Measurements from ENCODE around the gene RAB3GAP2.
"Not testable (repeated sequence)": the region's sequence is repeated elsewhere in the genome, so short reads cannot be mapped to it uniquely, and the experiment has no call there.

RAB3GAP2 gene

DNA sequence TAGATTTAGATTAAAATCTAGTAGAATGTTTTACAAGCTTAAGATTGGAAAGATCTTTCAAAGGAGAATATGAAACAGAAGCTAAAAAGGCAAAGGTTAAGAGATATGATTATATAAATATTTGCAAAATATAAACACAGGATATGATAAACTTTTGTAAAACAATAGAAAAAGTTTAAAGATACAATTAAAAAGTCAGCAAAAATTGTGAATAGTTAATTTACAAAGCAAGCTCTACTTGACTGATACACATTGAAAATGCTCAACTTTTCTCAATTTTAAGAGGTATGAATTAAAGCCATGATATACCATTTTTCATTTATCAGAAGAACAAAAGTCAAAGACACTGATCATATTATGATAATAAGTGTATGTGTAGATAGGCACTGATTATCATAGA lies 21.0 kb downstream of the RAB3GAP2 start:
- no peak for DNase-seq (ENCODE audit: low read depth)
- no peak overlapping the region for H3K4me3 ChIP-seq (ENCODE audit: low read depth, low read length)
- TF ChIP-seq, protein P1, sequence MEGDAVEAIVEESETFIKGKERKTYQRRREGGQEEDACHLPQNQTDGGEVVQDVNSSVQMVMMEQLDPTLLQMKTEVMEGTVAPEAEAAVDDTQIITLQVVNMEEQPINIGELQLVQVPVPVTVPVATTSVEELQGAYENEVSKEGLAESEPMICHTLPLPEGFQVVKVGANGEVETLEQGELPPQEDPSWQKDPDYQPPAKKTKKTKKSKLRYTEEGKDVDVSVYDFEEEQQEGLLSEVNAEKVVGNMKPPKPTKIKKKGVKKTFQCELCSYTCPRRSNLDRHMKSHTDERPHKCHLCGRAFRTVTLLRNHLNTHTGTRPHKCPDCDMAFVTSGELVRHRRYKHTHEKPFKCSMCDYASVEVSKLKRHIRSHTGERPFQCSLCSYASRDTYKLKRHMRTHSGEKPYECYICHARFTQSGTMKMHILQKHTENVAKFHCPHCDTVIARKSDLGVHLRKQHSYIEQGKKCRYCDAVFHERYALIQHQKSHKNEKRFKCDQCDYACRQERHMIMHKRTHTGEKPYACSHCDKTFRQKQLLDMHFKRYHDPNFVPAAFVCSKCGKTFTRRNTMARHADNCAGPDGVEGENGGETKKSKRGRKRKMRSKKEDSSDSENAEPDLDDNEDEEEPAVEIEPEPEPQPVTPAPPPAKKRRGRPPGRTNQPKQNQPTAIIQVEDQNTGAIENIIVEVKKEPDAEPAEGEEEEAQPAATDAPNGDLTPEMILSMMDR (IDR thresholded peaks at IDR 0.05; ENCODE audit: low read depth, low read length, missing control alignments): no peak

DNA sequence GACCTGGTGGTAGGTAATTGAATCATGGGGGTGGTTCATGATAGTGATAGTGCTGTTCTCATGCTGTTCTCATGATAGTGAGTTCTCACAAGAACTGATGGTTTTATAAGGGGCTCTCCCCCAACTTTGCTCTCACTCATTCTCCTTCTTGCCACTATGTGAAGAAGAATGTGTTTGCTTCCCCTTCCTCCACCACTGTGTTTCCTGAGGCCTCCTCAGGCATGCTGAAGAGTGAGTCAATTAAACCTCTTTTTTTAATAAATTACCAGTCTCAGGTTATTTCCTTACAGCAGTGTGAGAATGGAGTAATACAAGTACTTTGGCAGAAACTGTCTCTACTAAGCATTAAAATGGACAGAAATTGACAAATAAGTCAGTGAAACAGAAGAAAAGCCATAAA lies 21.6 kb downstream of the RAB3GAP2 start:
- TF ChIP-seq, protein P1 (IDR thresholded peaks at IDR 0.05; ENCODE audit: low read depth, low read length, missing control alignments): no peak
- H3K4me3 ChIP-seq (ENCODE audit: low read depth, low read length): no peak overlapping the region
- no peak for DNase-seq (ENCODE audit: low read depth)

DNA sequence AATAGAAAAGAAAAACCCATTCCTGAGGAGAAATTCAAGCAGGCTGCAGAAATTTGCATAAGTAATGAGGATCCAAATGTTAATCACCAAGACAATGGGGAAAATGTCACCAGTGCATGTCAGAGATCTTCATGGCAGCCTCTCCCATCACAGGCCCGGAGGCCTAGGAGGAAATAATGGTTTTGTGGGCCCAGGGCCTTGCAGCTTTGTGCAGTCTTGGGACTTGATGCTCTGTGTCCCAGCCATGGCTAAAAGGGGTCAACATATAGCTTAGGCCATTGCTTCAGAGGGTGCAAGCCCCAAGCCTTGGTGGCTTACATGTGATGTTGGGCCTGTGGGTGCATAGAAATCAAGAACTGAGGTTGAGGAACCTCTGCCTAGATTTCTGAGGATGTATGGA lies 22.7 kb downstream of the RAB3GAP2 start:
- H3K4me3 ChIP-seq (ENCODE audit: low read depth, low read length): no peak overlapping the region
- TF ChIP-seq, protein P1 (IDR thresholded peaks at IDR 0.05; ENCODE audit: low read depth, low read length, missing control alignments): no peak
- no peak for DNase-seq (ENCODE audit: low read depth)

DNA sequence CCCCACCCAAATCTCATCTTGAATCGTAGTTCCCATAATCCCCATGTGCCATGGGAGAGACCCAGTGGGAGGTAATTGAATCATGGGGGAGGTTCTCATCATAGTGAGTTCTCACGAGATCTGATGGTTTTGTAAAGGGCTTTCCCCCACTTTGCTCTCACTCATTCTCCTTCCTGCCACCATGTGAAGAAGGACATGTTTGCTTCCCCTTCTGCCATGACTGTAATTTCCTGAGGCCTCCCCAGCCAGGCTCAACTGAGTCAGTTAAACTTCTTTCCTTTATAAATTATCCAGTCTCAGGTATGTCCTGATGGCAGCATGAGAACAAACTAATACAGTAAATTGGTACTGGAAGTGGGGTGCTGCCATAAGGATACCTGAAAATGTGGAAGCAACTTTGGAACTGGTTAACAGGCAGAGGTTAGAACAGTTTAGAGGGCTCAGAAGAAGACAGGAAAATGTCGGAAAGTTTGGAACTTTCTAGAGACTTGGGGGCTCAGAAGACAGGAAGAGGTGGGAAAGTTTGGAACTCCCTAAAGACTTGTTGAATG lies 23.5 kb downstream of the RAB3GAP2 start:
- not testable (repeated sequence) for H3K4me3 ChIP-seq (ENCODE audit: low read depth, low read length); DNase-seq (ENCODE audit: low read depth)

DNA sequence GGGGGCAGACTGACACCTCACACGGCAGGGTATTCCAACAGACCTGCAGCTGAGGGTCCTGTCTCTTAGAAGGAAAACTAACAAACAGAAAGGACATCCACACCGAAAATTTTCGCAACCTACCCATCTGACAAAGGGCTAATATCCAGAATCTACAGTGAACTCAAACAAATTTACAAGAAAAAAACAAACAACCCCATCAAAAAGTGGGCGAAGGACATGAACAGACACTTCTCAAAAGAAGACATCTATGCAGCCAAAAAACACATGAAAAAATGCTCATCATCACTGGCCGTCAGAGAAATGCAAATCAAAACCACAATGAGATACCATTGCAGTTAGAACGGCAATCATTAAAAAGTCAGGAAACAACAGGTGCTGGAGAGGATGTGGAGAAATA lies 26.4 kb downstream of the RAB3GAP2 start:
- not testable (repeated sequence) for DNase-seq (ENCODE audit: low read depth)

DNA sequence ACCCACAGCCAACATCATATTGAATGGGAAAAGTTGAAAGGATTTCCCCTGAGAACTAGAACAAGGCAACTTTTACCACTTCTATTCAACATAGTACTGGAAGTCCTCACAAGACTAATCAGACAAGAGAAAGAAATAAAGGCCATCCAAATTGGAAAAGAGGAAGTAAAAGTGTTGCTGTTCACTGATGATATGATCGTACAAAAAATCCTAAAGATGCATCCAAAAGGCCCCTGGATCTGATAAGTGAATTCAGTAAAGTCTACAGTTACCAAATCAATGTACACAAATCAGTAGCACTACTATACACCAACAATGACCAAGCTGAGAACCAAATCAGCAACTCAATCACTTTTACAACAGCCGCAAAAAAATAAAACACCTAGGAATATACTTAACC lies 28.3 kb downstream of the RAB3GAP2 start:
- TF ChIP-seq, protein P1 (IDR thresholded peaks at IDR 0.05; ENCODE audit: low read depth, low read length, missing control alignments): no peak
- H3K4me3 ChIP-seq (ENCODE audit: low read depth, low read length): no peak overlapping the region
- no peak for DNase-seq (ENCODE audit: low read depth)

More for the DNA sequence above, 26.4 kb downstream of the RAB3GAP2 start:
- not testable (repeated sequence) for H3K4me3 ChIP-seq (ENCODE audit: low read depth, low read length)

DNA sequence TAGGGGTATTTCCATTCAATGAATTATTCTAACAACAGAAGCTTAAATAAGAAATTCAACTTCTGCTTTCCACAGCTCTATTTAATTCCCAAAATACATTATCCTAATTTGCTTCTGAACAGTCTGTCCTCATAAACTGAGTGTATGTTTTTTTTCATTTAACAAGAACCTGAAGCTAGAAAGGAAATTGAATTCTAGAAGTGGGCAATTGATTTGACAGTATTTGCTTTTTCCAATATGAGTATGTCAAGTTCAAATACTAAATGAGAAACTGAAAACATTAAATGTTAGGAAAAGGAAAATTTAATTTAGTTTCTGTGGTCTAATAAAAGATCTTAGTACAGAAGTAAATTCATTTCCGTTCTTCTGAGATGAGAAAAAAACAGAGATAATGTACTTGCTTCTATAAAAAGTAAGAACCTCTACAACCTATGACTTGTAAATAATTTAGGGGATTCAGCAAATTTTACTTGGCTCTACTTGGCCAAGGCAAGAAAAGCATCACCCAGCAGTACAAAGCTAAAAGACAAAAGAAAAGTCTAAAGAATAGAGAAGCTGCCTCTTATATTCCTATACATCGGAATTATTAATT lies 31.1 kb downstream of the RAB3GAP2 start:
- TF ChIP-seq, protein P1 (IDR thresholded peaks at IDR 0.05; ENCODE audit: low read depth, low read length, missing control alignments): no peak
- DNase-seq (ENCODE audit: low read depth): no peak

DNA sequence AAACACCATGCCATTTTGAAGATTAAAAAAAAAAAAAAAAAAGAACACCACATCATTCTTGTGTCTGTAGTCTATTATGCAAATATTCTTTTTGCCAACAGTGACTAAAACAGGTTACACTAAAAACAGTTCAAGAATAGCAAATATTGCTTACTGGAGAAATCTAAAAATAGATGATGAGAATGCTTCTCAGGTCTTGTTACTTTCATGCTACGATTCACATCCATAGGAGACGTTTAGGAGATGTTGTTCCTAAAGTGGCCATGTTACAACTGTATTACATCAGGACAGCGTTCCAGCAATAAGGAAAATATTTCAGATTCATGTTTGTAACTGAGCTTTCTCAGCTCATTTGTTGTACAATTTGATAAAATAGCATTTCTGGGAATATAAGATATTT lies 32.3 kb downstream of the RAB3GAP2 start:
- no peak overlapping the region for H3K4me3 ChIP-seq (ENCODE audit: low read depth, low read length)
- DNase-seq (ENCODE audit: low read depth): no peak
- TF ChIP-seq, protein P1 (IDR thresholded peaks at IDR 0.05; ENCODE audit: low read depth, low read length, missing control alignments): no peak

More for the DNA sequence above, 31.1 kb downstream of the RAB3GAP2 start:
- H3K4me3 ChIP-seq (ENCODE audit: low read depth, low read length): no peak overlapping the region
